ENCODE measurements around the gene OTOL1. TPM values are rescaled to one million over a fixed set of nuclear protein-coding genes. Genes with fewer than 3 reads are reported as not detected.

OTOL1 gene
- total RNA-seq, 2 experiments from 2014 or later, result not detected

- Histone ChIP-seq H3K9me3 (ENCODE audit: low read length) (no peaks in the 10 kb centered on the region), H3K36me3 (ENCODE audit: insufficient read depth, low read length) (no peaks in the 10 kb centered on the region), H3K27ac (ENCODE audit: low read depth, low read length, poor library complexity, severe bottlenecking) (no peak overlapping the region), H3K4me3 (ENCODE audit: low read depth, low read length, poor library complexity, severe bottlenecking) (no peak overlapping the region), H3K9me2 (ENCODE audit: insufficient read depth, low read length) (no peaks in the 10 kb centered on the region), H3K4me2 (ENCODE audit: low read length) (no peak overlapping the region), H3K79me2 (ENCODE audit: insufficient read depth, low read depth, low read length) (no peaks in the 10 kb centered on the region), H3K4me1 (ENCODE audit: insufficient read depth, low read length, poor library complexity, severe bottlenecking) (no peaks in the 10 kb centered on the region), H4K20me1 (ENCODE audit: insufficient read depth, low read length) (no peaks in the 10 kb centered on the region), H2AFZ (ENCODE audit: low read length) (no peak overlapping the region)
- ChIA-PET CTCF (ENCODE audit: unreplicated experiment) (no interaction called here), POLR2A (interaction anchor here (0.9 kb wide), 1 partner anchor 28 kb away, joined by 3 read pairs; no protein-coding TSS in a partner anchor)
- intact Hi-C loops (cut with micrococcal nuclease; ENCODE audit: unreplicated experiment), result no loop called here
- no TSS peak for BruUV-seq (replicated peaks)
- DNase-seq (ENCODE audit: low spot score), result no peak
- TF ChIP-seq EZH2phosphoT487 (IDR thresholded peaks at IDR 0.05; ENCODE audit: borderline replicate concordance, low read depth, low read length) (no peak), CTCF (conservative IDR thresholded peaks at IDR 0.05; ENCODE audit: low read length) (no peak)
Observed at GRCh38 chr3:161550491-161551195, 54.0 kb downstream of the OTOL1 start.

GRCh38 chr3:161551697-161552096 lies 55.1 kb downstream of the OTOL1 start:
- TF ChIP-seq CTCF (conservative IDR thresholded peaks at IDR 0.05; ENCODE audit: low read length), result no peak
- no peak for TF ChIP-seq EZH2phosphoT487 (IDR thresholded peaks at IDR 0.05; ENCODE audit: borderline replicate concordance, low read depth, low read length)
- no peak for DNase-seq (ENCODE audit: low spot score)
- H2AFZ ChIP-seq (ENCODE audit: low read length), result no peak overlapping the region
- no peaks in the 10 kb centered on the region for H4K20me1 ChIP-seq (ENCODE audit: insufficient read depth, low read length)
- no peak overlapping the region for H3K4me3 ChIP-seq (ENCODE audit: low read depth, low read length, poor library complexity, severe bottlenecking)
- intact Hi-C loops (cut with micrococcal nuclease; ENCODE audit: unreplicated experiment), result no loop called here
- CTCF ChIA-PET (ENCODE audit: unreplicated experiment), result no interaction called here
- no peaks in the 10 kb centered on the region for H3K4me1 ChIP-seq (ENCODE audit: insufficient read depth, low read length, poor library complexity, severe bottlenecking)
- BruUV-seq (replicated peaks), result no TSS peak
- H3K27ac ChIP-seq (ENCODE audit: low read depth, low read length, poor library complexity, severe bottlenecking), result no peak overlapping the region
- H3K36me3 ChIP-seq (ENCODE audit: insufficient read depth, low read length), result no peaks in the 10 kb centered on the region
- H3K9me3 ChIP-seq (ENCODE audit: low read length), result no peaks in the 10 kb centered on the region
- H3K79me2 ChIP-seq (ENCODE audit: insufficient read depth, low read depth, low read length), result no peaks in the 10 kb centered on the region
- no peak overlapping the region for H3K4me2 ChIP-seq (ENCODE audit: low read length)
- H3K9me2 ChIP-seq (ENCODE audit: insufficient read depth, low read length), result no peaks in the 10 kb centered on the region
- POLR2A ChIA-PET, result no interaction called here

GRCh38 chr3:161552984-161553560 lies 56.5 kb downstream of the OTOL1 start:
- Histone ChIP-seq H3K79me2 (ENCODE audit: insufficient read depth, low read depth, low read length) (no peaks in the 10 kb centered on the region), H3K36me3 (ENCODE audit: insufficient read depth, low read length) (no peaks in the 10 kb centered on the region), H3K4me2 (ENCODE audit: low read length) (no peak overlapping the region), H3K27ac (ENCODE audit: low read depth, low read length, poor library complexity, severe bottlenecking) (no peak overlapping the region), H3K9me3 (ENCODE audit: low read length) (no peaks in the 10 kb centered on the region), H3K9me2 (ENCODE audit: insufficient read depth, low read length) (no peaks in the 10 kb centered on the region), H3K4me3 (ENCODE audit: low read depth, low read length, poor library complexity, severe bottlenecking) (no peak overlapping the region), H4K20me1 (ENCODE audit: insufficient read depth, low read length) (no peaks in the 10 kb centered on the region), H2AFZ (ENCODE audit: low read length) (no peak overlapping the region), H3K4me1 (ENCODE audit: insufficient read depth, low read length, poor library complexity, severe bottlenecking) (no peaks in the 10 kb centered on the region)
- BruUV-seq (replicated peaks), result no TSS peak
- POLR2A ChIA-PET, result no interaction called here
- intact Hi-C loops (cut with micrococcal nuclease; ENCODE audit: unreplicated experiment), result no loop called here
- no peak for DNase-seq (ENCODE audit: low spot score)
- TF ChIP-seq EZH2phosphoT487 (IDR thresholded peaks at IDR 0.05; ENCODE audit: borderline replicate concordance, low read depth, low read length) (no peak), CTCF (conservative IDR thresholded peaks at IDR 0.05; ENCODE audit: low read length) (no peak)
- CTCF ChIA-PET (ENCODE audit: unreplicated experiment), result no interaction called here

All from OCI-LY7 (cell line).